HG03354 (cell line): ENCODE data around the gene ARRDC5.
"Not testable (repeated sequence)": the region's sequence is repeated elsewhere in the genome, so short reads cannot be mapped to it uniquely, and the experiment has no call there.

Experiments
- ATAC-seq: cut with Tn5 transposase; IDR thresholded peaks from one replicate; pipeline ENCODE4 v1.9.1; 2021; ENCODE audit warnings: mild to moderate bottlenecking; ENCODE audit not compliant: unreplicated experiment, poor library complexity, severe bottlenecking

Gene ARRDC5

GRCh38 chr19:4877753-4878490, 24.8 kb downstream of the ARRDC5 start:
- no peak for ATAC-seq

DNA sequence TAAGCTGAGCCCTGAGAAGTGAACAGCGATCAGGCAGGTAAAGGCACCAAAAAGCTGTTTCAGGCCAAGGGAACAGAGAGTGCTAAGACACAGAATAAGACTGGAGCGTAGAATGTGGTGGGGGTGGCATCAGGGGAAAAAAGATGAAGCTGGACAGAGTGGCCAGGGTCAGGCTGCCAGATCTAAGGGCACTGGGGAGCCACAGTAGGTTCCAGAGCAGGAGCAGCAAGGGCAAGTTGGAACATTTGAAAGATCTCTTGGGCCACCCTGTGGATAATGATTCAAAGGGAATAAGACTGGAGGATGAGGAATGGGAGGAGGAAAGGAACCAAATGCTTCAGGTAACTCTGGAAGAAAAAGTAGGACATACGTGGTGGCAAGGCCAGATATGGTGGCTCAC, 28.8 kb downstream of the ARRDC5 start:
- ATAC-seq, result no peak

DNA sequence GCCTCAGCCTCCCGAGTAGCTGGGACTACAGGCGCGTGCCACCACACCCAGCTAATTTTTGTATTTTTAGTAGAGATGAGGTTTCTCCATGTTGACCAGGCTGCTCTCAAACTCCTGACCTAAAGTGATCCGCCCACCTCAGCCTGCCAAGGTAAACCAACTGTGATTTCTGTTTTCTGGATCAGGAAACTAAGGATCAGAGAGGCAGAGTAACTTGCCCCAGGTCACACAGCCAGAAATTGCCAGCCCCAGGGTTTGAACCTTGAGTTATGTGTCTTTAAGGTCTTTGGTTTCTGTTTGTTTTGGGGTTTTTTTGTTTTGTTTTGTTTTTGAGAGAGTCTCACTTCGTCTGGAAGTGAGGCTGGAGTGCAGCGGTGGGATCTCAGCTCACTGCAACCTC, 31.0 kb downstream of the ARRDC5 start:
- no peak for ATAC-seq

DNA sequence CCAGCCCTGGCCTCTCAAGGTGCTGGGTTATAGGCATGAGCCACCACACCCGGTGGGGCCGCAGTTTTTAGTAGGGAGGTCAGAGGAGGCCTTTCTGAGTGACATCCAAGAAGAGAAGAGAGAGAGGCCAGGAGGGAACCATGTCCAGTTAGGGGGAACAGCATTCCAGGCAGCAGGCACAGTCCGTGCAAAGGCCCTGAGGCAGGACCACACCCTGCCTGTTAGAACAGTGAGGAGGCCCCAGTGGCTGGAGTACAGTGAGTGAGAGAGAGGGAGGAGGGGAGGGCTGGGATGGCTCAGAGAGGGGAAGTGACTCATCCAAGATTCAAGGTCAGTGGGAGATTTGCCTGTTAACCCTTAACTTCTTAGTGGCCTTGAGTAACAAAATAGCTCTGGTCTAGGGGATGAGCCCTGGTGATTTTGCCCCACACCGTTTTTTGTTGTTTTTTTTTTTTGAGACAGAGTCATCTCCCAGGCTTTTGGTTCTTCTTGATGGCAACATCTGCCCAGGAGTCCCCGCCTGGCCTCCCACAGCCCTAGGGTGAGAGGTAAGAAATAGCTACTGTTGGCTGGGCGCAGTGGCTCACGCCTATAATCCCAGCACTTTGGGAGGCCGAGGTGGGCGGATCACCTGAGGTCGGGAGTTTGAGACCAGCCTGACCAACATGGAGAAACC, 32.5 kb downstream of the ARRDC5 start:
- no peak for ATAC-seq

DNA sequence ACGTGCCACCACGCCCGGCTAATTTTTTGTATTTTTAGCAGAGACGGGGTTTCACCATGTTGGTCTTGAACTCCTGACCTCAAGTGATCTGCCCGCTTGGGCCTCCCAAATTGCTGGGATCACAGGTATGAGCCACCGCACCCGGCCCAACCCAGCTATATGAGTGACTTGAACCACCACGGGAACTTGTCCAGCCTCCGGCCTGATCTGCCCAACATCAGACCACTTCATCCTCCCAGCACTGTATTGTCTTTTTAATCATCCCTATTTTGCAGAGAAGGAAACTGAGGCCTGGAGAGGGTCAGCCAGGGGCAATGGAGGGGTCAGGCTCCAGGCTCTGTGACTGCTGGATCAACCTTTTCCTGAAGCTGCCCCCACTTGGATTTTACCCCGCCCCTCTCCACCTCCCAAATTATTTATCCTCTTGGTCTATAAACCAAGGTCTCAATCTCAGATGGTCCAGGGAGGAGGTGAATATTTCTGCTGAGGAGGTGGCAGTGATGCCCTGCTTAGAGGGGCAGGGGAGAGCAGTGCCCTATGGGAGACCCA, 34.3 kb downstream of the ARRDC5 start:
- no peak for ATAC-seq

GRCh38 chr19:4867534-4868285, 35.0 kb downstream of the ARRDC5 start, which contains the start of gene PLIN3:
Gene PLIN3, minus strand, starts transcription at chr19:4867667. Its CDS starts 6,273 bp downstream, at chr19:4861394.
- peak; percentile 76 for ATAC-seq

DNA sequence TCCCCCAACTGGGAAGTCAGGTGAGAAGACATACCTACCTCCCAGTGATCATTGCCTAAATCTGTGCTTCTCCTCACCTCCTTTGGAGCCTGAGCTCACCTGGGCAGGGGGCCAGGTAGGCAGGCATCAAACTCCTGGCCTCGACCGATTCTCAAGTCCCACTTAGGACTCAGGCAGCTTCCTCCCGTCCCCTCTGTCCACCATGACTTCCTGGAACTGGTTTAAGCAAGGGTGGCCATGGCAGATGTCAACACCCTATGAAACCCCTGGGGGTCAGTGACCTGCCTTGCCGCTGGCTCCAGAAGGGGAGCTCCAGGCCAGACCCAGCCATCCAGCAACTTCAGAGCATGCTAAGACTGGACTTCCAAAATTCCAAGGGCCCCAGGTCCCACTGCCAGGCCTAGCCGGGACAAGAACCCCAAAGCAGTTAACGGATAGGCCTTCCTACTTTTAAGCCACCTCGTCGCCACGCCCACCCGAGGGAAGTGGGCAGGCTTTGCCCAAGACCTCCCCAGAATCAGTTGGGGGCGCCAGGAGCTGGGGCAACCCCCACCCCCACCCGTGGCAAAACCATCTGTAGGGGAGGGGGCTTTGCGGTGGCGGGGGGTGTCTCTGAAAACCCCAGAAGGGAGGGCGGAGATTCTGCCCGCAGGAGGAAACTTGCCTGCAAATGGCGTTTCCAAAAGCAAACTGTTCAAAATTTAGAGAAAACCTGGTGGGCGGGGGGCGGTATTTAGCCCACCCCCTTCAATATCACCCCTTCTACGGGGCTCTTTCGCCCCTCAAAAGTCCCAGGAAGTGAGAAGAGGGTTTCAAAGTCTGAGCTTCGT, 35.9 kb downstream of the ARRDC5 start:
- peak; percentile 11 for ATAC-seq

DNA sequence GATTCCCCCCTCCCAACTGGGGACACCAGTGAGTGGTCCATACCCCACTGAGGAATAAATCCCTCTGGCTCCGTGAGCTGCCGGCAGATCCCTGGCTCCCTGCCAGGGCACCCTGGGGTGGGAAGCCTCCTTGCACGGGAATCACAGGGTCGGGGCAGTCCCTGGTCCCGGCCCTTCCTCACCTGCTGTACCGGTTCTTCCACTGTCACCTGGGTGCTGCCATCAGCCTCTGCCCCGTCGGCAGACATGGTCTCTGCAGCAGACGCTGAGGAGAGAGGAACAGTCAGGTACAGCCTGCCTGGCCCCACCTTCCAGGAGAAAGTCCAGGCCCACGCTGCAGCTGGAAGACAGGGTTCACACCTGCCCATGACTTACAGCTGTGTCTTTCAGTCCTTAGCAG, 41.5 kb downstream of the ARRDC5 start:
- no peak for ATAC-seq

- ATAC-seq, result no peak
Measured at GRCh38 chr19:4859697-4860096, 43.0 kb downstream of the ARRDC5 start.

DNA sequence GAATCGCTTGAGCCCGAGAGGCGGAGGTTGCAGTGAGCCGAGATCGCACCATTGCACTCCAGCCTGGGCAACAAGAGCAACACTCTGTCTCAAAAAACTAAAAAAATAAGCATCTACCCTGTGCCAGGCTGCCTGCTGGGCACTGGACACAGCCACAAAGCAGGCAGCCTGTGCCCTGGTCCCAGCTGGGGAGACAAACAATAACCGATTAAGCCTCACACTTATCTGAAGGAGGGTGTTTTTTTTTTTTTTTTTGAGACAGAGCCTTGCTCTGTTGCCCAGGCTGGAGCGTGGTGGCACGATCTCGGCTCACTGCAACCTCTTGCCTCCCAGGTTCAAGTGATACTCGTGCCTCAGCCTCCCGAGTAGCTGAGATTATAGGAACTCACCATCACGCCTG, 46.2 kb downstream of the ARRDC5 start:
- not testable (repeated sequence) for ATAC-seq

GRCh38 chr19:4853506-4853905, 49.2 kb downstream of the ARRDC5 start:
- ATAC-seq, result not testable (repeated sequence)

GRCh38 chr19:4852484-4852883, 50.2 kb downstream of the ARRDC5 start:
- ATAC-seq, result no peak

GRCh38 chr19:4851551-4852290, 51.0 kb downstream of the ARRDC5 start:
- peak; percentile 48 for ATAC-seq

GRCh38 chr19:4849019-4849418, 53.7 kb downstream of the ARRDC5 start:
- ATAC-seq, result no peak

DNA sequence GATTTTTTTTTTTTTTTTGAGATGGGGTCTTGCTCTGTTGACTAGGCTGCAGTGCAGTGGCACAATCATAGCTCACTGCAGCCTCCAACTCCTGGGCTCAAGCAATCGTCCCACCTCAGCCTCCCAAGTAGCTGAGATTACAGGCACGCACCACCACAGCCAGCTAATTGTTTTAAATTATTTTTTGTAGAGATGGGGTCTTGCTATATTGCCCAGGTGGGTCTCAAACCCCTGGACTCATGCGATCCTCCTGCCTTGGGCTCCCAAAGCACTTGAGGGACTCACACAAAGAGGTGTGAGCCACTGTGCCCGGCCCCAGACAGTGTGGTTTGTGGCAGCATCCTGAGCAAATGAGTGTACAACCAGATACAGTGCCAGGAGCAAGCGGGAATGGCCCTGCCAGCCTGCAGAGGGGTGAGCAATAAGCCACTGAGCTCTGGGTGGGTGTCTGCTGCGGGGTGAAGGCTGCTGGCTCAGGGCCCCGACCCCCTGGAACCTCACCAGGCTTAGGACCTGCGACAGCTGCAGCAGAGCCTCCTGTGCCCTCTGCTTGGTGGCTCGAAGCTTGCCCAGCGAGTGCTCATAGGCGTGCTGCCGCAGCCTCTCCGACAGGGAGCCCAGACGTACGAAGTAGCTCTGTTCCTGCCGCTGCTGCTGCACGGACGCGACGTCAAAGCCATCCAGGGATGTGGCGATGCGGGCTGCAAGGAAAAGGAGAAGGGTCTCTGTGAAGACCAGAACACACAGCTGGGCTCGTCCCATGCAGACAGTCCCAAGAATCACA, 55.3 kb downstream of the ARRDC5 start:
- no peak for ATAC-seq

GRCh38 chr19:4845975-4846374, 56.7 kb downstream of the ARRDC5 start:
- not testable (repeated sequence) for ATAC-seq

DNA sequence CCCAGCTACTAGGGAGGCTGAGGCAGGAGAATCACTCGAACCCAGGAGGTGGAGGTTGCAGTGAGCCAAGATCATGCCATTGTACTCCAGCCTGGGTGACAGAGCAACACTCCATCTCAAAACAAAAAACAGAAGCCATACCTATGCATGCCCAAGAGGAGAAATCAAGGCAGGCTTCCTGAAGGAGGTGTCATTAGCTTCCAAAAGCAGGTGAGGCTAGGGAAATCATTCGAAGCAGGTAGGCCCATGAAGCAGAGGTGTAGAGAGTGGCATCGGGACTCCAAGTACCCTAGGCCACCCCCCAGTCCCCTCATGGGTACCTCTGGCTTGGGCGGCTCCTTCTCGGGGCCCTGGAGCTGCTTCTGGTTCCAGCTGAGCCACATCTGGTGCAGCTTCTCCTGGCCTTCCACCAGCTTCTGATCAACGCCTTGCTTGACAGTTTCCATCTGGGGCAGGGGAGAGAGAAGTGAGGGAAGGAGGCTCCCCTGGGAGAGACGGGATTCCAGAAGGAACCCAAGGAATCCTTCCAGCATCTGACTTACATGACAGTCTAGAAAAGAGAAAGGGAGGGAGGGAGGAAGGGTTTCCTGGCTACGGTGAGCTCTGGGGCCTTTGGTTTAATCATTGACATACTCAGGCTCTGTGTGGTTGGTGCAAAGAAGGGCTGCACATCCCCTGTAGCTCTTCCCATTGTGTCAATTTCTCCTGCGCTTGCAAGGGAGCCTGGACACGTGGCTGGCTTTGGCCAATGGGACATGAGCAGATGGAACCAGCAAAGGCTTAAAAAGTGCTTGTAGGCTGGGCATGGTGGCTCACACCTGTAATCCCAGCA, 58.1 kb downstream of the ARRDC5 start:
- no peak for ATAC-seq
